ENCODE results near the gene ZNF813.
"Not testable (repeated sequence)": the region's sequence is repeated elsewhere in the genome, so short reads cannot be mapped to it uniquely, and the experiment has no call there.

Gene ZNF813
- long read RNA-seq, donor 1, full-length matches to known transcripts = 2 of 2 reads
- long read RNA-seq, donor 1, partial matches to known transcripts = 0 of 2 reads
- long read RNA-seq, donor 1, other reads (novel, unspliced or antisense) = 0 of 2 reads
- long read RNA-seq, donor 2, full-length matches to known transcripts = 1 of 1 reads
- long read RNA-seq, donor 2, partial matches to known transcripts = 0 of 1 reads
- long read RNA-seq, donor 2, other reads (novel, unspliced or antisense) = 0 of 1 reads
- long read RNA-seq, donor 3 = 0 reads
- long read RNA-seq, donor 4, full-length matches to known transcripts = 4 of 4 reads
- long read RNA-seq, donor 4, partial matches to known transcripts = 0 of 4 reads
- long read RNA-seq, donor 4, other reads (novel, unspliced or antisense) = 0 of 4 reads
- long read RNA-seq, donor 5, full-length matches to known transcripts = 2 of 2 reads
- long read RNA-seq, donor 5, partial matches to known transcripts = 0 of 2 reads
- long read RNA-seq, donor 5, other reads (novel, unspliced or antisense) = 0 of 2 reads
- long read RNA-seq, donor 6, full-length matches to known transcripts = 2 of 2 reads
- long read RNA-seq, donor 6, partial matches to known transcripts = 0 of 2 reads
- long read RNA-seq, donor 6, other reads (novel, unspliced or antisense) = 0 of 2 reads
- long read RNA-seq, donor 7, full-length matches to known transcripts = 2 of 2 reads
- long read RNA-seq, donor 7, partial matches to known transcripts = 0 of 2 reads
- long read RNA-seq, donor 7, other reads (novel, unspliced or antisense) = 0 of 2 reads
- long read RNA-seq, donor 8, full-length matches to known transcripts = 1 of 1 reads
- long read RNA-seq, donor 8, partial matches to known transcripts = 0 of 1 reads
- long read RNA-seq, donor 8, other reads (novel, unspliced or antisense) = 0 of 1 reads

DNA sequence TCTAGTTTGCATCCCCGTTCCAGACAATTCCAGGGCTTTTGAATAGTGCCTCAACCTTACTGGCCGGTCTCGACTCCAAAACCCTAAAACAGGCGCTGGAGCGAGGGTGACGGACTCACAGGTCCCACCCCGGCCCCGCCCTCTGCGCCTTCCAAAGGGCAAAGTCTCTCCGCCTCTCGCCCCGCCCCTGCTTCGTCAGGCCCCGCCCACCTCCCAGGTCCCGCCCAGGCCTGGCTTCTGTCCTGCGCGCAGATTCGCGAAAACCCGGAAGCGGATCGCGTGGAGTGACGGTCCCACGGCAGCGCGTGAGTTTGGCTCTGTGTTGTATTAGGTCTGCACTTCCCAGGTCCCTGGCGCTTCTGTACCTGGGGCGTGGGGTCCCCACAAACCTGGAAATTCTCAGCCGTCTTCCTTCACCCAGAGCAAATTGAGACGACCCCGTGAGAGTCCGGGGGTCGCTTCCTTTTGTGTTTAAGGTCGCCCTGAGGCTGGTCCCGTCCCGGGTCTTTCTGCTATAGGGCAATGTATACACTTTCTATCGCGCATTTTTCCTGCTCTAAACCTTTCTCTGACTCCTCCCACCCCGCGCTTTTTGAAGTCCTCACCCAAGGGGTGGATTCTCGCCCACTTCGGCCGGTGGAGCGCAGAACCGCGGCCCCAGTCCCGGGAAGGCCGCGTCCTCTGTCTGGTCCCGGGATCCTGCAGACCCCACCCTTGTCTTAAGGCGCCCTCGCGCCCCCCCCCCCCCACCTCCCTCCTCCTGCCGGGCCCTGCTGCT, at the start of gene ZNF813:
Gene ZNF813, plus strand, starts transcription at position 249 of the 778 bp plus-strand sequence. CDS start 16,090 bp downstream, outside the sequence.
- peak; percentile 88 for DNase-seq

DNA sequence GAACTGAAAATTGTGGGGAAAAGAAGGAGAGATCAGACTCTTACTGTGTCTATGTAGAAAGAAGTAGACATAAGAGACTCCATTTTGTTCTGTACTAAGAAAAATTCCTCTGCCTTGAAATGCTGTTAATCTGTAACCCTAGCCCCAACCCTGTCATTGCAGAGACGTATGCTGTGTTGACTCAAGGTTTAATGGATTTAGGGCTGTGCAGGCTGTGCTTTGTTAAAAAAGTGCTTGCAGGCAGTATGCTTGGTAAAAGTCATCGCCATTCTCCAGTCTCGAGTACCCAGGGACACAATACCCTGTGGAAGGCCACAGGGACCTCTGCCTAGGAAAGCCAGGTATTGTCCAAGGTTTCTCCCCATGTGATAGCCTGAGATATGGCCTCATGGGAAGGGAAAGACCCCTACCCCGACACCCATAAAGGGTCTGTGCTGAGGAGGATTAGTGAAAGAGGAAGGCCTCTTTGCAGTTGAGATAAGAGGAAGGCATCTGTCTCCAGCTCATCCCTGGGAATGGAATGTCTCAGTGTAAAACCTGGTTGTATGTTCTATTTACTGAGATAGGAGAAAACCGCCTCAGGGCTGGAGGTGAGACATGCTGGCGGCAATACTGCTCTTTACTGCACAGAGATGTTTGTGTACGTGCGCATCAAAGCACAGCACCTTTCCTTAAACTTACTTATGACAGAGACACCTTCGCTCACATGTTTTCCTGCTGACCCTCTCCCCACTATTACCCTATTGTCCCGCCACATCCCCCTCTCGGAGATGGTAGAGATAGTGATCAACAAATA, 46.8 kb upstream of the ZNF813 start:
- not testable (repeated sequence) for DNase-seq

DNA sequence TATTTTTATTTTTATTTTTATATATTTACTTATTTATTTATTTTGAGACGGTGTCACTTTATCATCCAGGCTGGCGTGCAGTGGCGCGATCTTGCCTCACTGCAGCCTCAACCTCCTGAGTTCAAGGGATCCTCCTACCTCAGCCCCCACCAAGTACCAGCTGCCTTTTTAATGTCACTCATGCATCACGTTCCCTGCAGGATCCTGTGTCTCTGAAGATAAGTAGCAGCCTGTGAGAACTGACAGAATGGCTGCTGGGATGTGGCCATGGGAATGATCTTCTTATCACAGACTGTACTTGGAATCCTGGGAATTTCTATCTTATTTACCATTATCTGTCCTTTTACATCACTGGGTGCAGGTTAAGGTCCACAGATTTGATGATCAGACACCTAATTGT, 45.0 kb upstream of the ZNF813 start:
- no peak for DNase-seq

DNA sequence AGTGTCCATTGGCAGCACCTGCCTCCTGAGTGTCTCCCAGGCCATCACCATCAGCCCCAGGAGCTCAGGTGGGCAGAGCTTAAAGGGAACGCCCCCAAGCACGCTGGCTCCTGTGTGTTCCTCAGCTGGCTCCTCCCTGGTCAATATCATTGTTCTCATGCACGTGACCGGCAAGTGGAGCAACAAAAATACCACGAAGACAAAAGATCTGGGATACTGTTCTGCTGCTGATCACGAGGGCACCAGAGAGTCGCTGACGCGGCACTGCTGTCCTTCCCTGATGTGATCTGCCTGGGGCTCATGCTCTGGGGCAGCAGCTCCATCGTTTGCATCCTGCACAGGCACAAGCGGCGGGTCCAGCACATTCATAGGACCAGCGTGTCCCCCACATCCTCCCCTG, 44.5 kb upstream of the ZNF813 start:
- not testable (repeated sequence) for DNase-seq

DNA sequence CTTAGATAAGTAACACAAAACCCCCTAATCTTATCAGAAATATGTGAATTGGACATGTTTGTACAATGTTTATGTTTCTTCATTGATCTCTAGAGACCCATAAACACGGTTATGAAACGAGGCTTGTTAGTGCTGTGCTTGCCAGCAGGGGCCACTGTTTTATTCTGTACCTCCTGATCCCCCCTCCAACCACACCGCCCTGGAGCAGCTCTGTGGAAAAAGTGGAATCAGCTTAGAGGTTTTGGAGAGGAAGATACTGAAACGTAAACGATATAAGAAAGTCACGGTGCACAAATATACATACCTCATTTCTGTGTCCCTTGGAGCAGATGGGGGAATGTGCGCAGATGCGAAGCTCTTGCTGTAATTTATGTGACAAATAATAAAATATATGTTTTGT, 43.9 kb upstream of the ZNF813 start:
- DNase-seq = peak; percentile 26

DNA sequence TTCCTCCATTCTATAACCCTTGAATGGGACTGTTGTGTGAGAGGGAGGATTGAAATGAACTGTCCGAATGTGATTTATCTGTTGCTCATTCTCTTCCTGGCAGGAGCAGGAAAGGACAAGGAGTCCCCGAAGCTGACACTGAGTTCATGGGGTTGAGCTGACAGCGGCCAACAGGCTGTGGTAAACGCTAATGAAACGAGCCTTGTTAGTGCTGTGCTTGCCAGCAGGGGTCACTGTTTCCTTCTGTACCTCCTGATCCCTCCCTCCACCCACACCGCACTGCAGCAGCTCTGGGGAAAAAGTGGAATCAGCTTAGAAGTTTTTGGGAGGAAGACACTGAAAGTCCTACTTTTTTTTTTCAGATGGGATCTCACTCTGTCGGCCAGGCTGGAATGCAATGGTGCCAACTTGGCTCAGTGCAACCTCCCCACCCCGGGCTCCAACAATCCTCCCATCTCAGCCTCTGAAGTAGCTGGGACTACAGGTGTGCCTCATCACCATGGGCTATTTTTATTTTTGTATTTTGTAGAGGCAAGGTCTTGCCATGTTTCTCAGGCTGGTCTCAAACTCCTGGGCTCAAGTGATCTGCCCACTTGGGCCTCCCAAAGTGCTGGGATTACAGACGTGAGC, 42.5 kb upstream of the ZNF813 start:
- DNase-seq = peak; percentile 60

DNA sequence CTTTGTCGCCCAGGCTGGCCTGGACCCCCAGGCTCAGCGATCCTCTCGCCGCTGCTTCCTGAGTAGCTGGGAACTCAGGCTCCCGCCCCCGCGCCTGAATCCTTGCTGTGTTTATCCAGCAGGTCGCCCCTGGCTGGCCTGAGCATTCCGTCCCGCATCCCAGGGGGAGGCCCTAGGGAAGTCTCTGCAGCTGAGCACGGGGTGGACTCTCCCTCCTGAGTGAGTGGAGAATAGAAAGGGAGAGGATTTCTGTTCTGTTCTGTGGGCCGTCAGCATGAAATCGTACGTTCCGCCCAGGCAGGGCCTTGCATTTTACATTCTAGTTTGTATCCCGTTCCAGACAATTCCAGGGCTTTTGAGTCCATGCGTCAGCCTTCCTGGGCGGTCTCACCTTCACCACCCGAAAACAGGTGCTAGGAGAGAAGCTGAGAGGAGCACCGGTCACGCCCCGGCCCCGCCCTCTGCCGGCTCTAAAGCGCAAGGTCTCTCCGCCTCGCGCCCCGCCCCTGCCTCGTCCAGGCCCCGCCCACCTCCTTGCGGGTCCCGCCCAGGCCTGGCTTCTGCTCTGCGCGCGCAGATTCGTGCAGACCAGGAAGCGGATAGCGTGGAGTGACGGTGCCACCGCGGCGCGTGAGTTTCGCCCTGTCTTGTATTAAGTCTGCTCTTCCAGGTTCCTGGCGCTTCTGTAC, 36.0 kb upstream of the ZNF813 start, which contains the start of gene ZNF761:
Gene ZNF761, plus strand, starts transcription at position 586 of the 689 bp plus-strand sequence. CDS start 15,285 bp downstream, outside the sequence.
- peak; percentile 89 for DNase-seq

DNA sequence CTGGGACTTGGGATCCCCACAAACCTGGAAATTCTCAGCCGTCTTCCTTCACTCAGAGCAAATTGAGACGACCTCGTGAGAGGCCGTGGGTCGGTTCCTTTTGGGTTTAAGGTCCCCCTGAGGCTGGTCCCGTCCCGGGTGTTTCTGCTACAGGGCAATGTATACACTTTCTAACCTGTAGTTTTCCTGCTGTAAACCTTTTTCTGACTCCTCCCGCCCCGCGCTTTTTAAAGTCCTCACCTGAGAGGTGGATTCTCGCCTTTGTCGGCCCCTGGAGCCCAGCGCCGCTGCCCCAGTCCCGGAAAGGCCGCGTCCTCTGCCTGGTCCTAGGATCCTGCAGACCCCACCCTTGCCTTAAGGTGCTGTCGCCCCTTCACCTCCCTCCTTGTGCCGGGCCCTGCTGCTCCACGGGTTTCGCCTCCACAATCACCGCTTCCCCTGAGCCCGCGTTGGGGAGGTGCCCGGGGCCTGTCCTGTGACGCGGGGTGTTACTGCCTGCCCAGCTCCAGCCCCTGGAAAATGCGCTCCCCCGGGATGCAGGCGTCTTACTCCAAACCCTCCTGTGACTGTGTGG, 35.4 kb upstream of the ZNF813 start:
- DNase-seq = no peak

DNA sequence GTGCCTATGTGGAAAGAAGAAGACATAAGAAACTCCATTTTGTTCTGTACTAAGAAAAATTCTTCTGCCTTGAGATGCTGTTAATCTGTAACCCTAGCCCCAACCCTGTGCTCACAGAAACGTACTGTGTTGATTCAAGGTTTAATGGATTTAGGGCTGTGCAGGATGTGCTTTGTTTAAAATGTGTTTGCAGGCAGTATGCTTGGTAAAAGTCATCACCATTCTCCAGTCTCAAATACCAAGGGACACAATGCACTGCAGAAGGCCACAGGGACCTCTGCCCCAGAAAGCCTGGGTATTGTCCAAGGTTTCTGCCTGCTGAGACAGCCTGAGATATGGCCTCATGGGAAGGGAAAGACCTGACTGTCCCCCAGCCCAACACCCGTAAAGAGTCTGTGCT, 23.7 kb upstream of the ZNF813 start:
- DNase-seq = not testable (repeated sequence)

DNA sequence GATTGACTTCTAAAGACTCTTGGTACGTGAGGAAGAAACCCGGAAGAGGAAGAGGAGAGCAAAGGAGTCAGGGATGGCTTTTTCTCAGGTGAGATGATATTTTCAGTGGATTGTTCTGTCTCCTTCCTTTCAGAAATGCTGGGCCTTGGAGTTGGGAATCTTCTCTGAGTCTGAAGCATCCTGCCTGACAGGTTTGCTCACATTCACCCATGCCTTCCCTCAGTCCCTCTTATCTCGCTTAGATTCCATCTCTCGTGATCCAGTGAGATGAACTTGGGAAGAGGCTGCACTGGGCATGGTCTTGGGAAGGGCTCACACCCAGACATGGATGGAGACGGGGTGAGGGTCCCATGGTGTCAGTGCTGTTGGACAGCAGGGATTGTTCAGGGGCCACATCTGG, 20.3 kb upstream of the ZNF813 start:
- not testable (repeated sequence) for DNase-seq

DNA sequence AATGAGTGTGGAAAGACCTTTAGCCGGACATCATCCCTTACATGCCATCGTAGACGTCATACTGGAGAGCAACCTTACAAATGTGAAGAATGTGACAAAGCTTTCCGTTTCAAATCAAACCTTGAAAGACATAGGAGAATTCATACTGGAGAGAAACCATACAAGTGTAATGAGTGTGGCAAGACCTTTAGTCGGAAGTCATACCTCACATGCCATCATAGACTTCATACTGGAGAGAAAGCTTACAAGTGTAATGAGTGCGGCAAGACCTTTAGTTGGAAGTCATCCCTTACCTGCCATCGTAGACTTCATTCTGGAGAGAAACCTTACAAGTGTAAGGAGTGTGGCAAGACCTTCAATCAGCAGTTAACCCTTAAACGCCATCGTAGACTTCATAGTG, 11.7 kb upstream of the ZNF813 start:
- DNase-seq = no peak

DNA sequence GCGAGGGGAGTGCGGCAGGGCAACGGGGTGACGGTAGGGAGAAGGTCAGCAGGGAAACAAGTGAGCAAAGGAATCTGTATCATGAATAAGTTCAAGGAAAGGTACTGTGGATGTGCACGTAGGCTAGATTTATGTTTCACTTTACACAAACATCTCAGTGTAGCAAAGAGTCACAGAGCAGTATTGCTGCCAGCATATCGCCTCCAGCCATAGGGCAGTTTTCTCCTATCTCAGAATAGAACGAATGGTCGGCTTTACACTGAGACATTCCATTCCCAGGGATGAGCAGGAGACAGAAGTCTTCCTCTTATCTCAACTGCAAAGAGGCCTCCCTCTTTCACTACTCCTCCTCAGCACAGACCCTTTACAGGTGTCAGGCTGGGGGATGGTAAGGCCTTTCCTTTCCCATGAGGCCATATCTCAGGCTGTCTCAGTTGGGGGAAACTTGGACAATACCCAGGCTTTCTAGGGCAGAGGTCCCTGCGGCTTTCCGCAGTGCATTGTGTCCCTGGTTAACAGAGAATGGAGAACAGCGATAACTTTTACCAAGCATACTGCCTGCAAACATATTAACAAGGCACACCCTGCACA, 7.3 kb upstream of the ZNF813 start:
- DNase-seq = not testable (repeated sequence)

DNA sequence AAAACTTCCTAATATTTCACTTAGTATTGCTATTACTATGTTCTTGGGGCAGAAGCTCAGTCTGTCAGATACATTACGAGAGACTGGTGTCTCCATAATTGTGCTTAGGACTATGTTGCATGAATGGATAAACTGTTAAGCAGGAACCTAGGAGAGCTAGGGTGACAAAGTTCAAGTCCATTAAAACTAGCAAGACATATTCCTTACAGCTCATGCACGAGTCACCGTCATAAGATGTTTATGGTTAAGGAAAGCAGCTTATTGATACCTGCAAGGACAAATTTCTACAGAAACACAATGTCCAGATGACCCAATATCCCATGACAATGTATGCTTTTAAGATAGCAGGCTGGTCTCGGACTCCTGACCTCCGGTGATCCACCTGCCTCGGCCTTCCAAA, 5.7 kb upstream of the ZNF813 start:
- no peak for DNase-seq

DNA sequence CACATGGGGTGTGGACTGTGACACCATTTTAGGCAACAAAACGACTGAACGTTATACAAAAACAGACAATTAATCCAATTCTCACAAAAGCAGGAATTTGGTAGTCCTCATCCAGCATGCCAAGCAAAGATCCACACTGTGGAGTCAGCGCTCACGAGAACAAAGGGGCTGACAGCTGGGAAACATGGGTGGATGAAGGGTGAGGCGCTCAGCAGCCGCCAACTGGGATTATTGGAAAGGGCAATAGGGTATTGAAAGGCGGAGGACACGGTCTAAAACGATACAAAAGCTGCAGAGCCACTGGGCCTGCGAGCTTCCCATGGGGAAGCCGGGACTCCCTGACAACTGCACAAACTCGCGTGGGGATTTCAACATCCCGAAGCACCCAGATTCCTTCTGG, 4.7 kb upstream of the ZNF813 start:
- DNase-seq = no peak

DNA sequence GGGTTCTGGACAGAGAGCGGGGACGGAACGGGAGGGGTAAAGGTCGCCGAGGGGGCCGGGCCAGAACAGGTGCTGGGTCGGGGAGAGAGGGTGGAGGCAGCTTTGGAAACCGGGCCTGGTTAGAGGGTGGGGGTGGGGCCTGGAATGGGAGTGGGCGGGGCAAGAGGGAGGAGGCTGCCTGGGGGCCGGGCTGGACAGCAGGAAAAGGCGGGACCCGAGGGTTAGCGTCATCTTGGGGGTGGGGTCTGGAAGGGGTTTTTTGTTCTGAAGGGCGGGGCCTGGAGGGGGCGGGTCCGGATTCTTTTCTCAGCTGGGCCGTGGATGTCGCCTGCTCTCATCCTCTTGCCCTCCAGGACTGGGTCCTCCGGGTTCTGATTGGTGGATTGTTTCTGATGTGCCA, 4.3 kb upstream of the ZNF813 start:
- DNase-seq = no peak

DNA sequence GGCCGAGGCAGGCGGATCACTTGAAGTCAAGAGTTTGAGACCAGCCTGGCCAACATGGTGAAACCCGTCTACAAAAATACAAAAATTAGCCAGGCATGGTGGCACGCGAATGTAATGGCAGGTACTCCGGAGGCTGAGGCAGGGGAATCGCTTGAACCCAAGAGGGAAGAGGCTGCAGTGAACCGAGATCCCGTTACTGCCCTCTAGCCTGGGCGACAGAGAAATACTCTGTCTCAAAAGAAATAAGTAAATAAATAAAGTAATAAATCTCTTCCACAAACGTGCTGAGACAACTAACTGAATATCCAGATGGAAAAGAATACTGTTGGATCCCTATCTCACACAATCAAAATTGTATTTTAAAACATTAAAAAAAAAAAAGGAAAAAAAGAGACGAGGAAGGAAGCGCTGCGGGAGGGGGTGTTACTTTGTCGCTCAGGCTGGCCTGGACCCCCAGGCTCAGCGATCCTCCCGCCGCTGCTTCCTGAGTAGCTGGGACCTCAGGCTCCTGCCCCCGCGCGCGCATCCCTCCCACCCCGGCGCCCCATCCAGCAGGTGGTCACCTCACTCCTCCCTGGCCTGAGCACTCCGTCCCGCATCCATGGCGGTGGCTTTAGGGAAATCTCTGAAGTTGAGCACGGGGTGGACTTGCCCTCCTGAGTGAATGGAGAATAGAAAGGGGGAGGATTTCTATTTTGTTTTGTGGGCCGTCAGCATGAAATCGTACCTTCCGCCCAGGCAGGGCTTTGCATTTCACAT, 628 bp upstream of the ZNF813 start:
- peak; percentile 83 for DNase-seq

DNA sequence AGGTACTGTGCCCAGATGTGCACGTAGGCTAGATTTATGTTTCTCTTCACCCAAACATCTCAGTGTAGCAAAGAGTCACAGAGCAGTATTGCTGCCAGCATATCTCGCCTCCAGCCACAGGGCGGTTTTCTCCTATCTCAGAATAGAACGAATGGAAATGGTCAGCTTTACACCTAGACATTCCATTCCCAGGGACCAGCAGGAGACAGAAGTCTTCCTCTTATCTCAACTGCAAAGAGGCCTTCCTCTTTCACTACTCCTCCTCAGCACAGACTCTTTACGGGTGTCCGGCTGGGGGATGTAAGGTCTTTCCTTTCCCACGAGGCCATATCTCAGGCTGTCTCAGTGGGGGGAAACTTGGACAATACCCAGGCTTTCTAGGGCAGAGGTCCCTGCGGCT, 1.1 kb downstream of the ZNF813 start:
- DNase-seq = not testable (repeated sequence)

DNA sequence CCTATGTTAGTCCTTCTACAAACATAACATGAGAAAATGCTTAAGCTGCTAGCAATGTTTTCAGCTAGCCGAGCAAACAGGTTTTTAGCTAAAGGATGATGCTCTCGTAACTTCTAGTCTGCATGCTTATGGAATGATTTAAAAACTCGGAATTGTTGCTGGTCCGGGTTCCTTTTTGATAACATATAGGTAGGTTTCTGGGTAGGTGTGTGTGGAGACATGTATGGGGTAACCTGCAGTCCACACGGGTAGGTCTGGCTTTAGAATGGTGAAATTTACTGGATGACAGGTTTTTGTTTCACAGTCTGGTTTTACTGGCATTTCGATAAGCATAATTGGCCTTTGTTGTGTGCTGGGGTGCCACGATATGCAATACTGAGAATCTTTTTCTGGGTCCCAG, 4.4 kb downstream of the ZNF813 start:
- DNase-seq = no peak

DNA sequence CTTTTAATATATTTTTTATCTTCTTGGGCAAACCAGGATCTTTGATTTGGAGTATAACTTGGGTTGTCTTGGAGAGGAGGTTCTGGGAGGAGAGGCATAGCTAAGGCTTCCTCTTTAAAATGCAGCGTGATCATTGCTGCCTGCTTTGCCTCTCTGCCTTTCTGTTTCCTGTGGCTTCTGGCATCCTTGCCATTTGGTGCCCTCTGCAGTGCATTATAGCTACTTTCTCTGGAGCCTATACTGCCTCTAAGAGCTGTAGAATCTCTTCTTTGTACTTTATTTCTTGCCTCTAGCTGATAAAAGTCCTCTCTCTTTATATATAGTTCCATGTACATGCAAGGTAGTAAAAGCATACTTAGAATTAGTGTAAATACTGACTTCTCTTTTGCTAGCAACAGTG, 7.3 kb downstream of the ZNF813 start:
- not testable (repeated sequence) for DNase-seq

Measured in right kidney (tissue), 9 donors.